Psoas muscle (tissue), 8 donors: ENCODE data around the gene KLHDC7B. TPM values are rescaled to one million over a fixed set of nuclear protein-coding genes. Genes with fewer than 3 reads are reported as not detected.

Experiments
- ATAC-seq, 4 donors: fragments of 200-7000 bp; cut with Tn5 transposase; one replicate each; pipeline ENCODE4 v1.9.1; 2020; ENCODE audit warnings: moderate library complexity in 3 of 4, mild to moderate bottlenecking in 2 of 4
- DNase-seq, 2 donors: peaks; one replicate each; pipeline ENCODE4 v3.0.0-alpha.2; 2020
- H3K27ac ChIP-seq: fragments of 200-600 bp; one replicate; pipeline ENCODE4 v1.8.0; 2022
- H3K27me3 ChIP-seq, 3 donors: fragments of 200-600 bp in 1 of 3; one replicate each; pipeline versions ENCODE4 v1.6.1 to v1.8.0; 2013 to 2022; ENCODE audit warnings: low read length in 2 of 3, mild to moderate bottlenecking in 2 of 3, moderate library complexity in 1 of 3; ENCODE audit not compliant: insufficient read depth in 3 of 3
- H3K36me3 ChIP-seq, 2 donors: fragments of 200-600 bp in 1 of 2; one replicate each; pipeline versions ENCODE4 v1.6.1 to v1.8.0; 2013 to 2022; ENCODE audit warnings: low read depth in 1 of 2, mild to moderate bottlenecking in 1 of 2, moderate library complexity in 1 of 2; ENCODE audit not compliant: insufficient read depth in 1 of 2
- H3K4me1 ChIP-seq: fragments of 200-600 bp; one replicate; pipeline ENCODE4 v1.8.0; 2022
- H3K4me3 ChIP-seq: fragments of 200-600 bp; one replicate; pipeline ENCODE4 v1.8.0; 2022; ENCODE audit warnings: mild to moderate bottlenecking
- H3K9me3 ChIP-seq: fragments of 200-600 bp; one replicate; pipeline ENCODE4 v1.8.0; 2022
- CTCF ChIP-seq: fragments of 200-600 bp; IDR thresholded peaks from one replicate; pipeline ENCODE4 v1.8.0; 2022; ENCODE audit warnings: antibody characterized with exemption
- WGBS, 3 donors: extraction: QIAGEN DNeasy Blood & Tissue Kit; methylation state at CpG; one replicate each; pipeline versions ENCODE4 v1.1.6 to v1.1.7; 2013; 5-methylcytosine and 5-hydroxymethylcytosine counted together
- intact Hi-C, 2 donors: fragments of 100-400 bp; cut with DNase I; formaldehyde crosslinking; loops; one replicate each; pipeline versions ENCODE4 v1.11.0 to v1.14.2; 2022
- polyA plus RNA-seq, 3 donors: library from polyadenylated mRNA; stranded (reverse); fragments of 200-250 nt; gene quantifications; one replicate each; pipeline ENCODE4 v1.2.3, GENCODE V29; 2013
- total RNA-seq, 4 donors: library from RNA; stranded (reverse); fragmentation: NEBNext Ultra II Directional in 2 of 4; extraction: Animal tissue kit (Norgen Biotek cat#: 25700) in 2 of 4; gene quantifications; one replicate each; pipeline versions ENCODE4 v1.2.1 to v1.2.4, GENCODE V29; 2021 to 2023
- donor health status: healthy with polysubstance abuse.
- donor health status: DM: no; HTN: no; CAD: no; lungs with moderate emphysema.
- donor health status: Bipolar disorder and iron deficiency.
- donor health status: healthy.
- donor health status: DM: yes; HTN: yes; CAD: no.
- donor health status: DM: no; HTN: no; CAD: no.
- donor health status: DM: no; HTN: no; CAD: no.
- donor health status: DM: yes; HTN: yes; CAD: no.

KLHDC7B gene
- total and polyA plus RNA-seq, 7 donors, result 0.01 to 0.11 (median 0.01) TPM; not detected in 4

GRCh38 chr22:50520826-50521453 lies 24.8 kb upstream of the KLHDC7B start:
- no peaks in the 10 kb centered on the region for H3K27me3 ChIP-seq
- 93 to 97% (median 95%) methylated on average over 13 of the region's 13 CpGs for WGBS, 3 donors
- H3K9me3 ChIP-seq, result no peaks in the 10 kb centered on the region
- H3K4me3 ChIP-seq, result no peak overlapping the region
- intact Hi-C loops, result no loop called here
- TF ChIP-seq CTCF, result no peak
- H3K36me3 ChIP-seq, result peaks cover 8 to 75% of the 10 kb centered on the region in 2 donors
- H3K4me1 ChIP-seq, result peaks cover 11% of the 10 kb centered on the region
- DNase-seq, result no peak
- no peak for ATAC-seq
- no peak overlapping the region for H3K27ac ChIP-seq

GRCh38 chr22:50521710-50522109 lies 24.0 kb upstream of the KLHDC7B start:
- Histone ChIP-seq H3K9me3 (no peaks in the 10 kb centered on the region), H3K27me3 (no peaks in the 10 kb centered on the region), H3K27ac (no peak overlapping the region), H3K36me3 (peaks cover 8 to 71% of the 10 kb centered on the region in 2 donors), H3K4me1 (peaks cover 11% of the 10 kb centered on the region), H3K4me3 (no peak overlapping the region)
- intact Hi-C loops, result no loop called here
- ATAC-seq (no peak), DNase-seq (no peak)
- no peak for TF ChIP-seq CTCF
- WGBS, 3 donors, result 93 to 95% (median 94%) methylated on average over 10 of the region's 10 CpGs

- no peaks in the 10 kb centered on the region for H3K27me3 ChIP-seq
- H3K9me3 ChIP-seq, result no peaks in the 10 kb centered on the region
- H3K4me3 ChIP-seq, result no peak overlapping the region
- peaks cover 11% of the 10 kb centered on the region for H3K4me1 ChIP-seq
- peaks cover 8 to 65% of the 10 kb centered on the region in 2 donors for H3K36me3 ChIP-seq
- intact Hi-C loops, result no loop called here
- no peak for TF ChIP-seq CTCF
- ATAC-seq (no peak), DNase-seq (no peak)
- whole genome bisulfite sequencing, 3 donors, result 84 to 91% (median 88%) methylated on average over 14 to 15 of the region's 15 CpGs
- H3K27ac ChIP-seq, result no peak overlapping the region
These were observed 23.4 kb upstream of the KLHDC7B start for GRCh38 chr22:50522208-50522805.

GRCh38 chr22:50522806-50523438 lies 22.8 kb upstream of the KLHDC7B start:
- no peak for ATAC-seq
- H3K27ac ChIP-seq, result no peak overlapping the region
- H3K4me3 ChIP-seq, result no peak overlapping the region
- DNase-seq, result no peak
- no peaks in the 10 kb centered on the region for H3K9me3 ChIP-seq
- H3K36me3 ChIP-seq, result peaks cover 8 to 59% of the 10 kb centered on the region in 2 donors
- intact Hi-C loops, result no loop called here
- peaks cover 13% of the 10 kb centered on the region for H3K4me1 ChIP-seq
- TF ChIP-seq CTCF, result no peak
- 80 to 83% (median 81%) methylated on average over 17 to 22 of the region's 22 CpGs for WGBS, 3 donors
- no peaks in the 10 kb centered on the region for H3K27me3 ChIP-seq
